Common myeloid progenitor, CD34-positive (primary cell): Measurements from ENCODE around the gene FBN1.

Experiments
- CTCF ChIA-PET: fragments of 350-600 bp; sonication (Branson Sonifier 250); formaldehyde crosslinking; loops from one replicate; lab custom pipeline; 2021; ENCODE audit warnings: antibody characterized with exemption; lab: Charles Lee
- POLR2A ChIA-PET: fragments of 350-600 bp; sonication (Branson Sonifier 250); formaldehyde crosslinking; loops from one replicate; lab custom pipeline; 2021; ENCODE audit warnings: antibody characterized with exemption; lab: Charles Lee
- DNase-seq, 3 donors: peaks; one replicate each; pipeline versions ENCODE4 v3.0.0 to v3.0.0-alpha.2; 2013
- H3K27ac ChIP-seq, 2 experiments: 1 replicate in 1 of 2; 2 replicates in 1 of 2; pipeline ENCODE4 v1.7.0; 2013; ENCODE audit warnings: inconsistent platforms in 2 of 2, low read length in 2 of 2, mild to moderate bottlenecking in 2 of 2, low read depth in 1 of 2, moderate library complexity in 1 of 2; ENCODE audit not compliant: severe bottlenecking in 2 of 2, insufficient read depth in 1 of 2, poor library complexity in 1 of 2
- H3K27me3 ChIP-seq, 5 experiments: replicated peaks in 2 of 5; 1 replicate in 3 of 5; 2 replicates in 2 of 5; pipeline versions ENCODE4 v1.6.1 to v1.7.0; 2013; ENCODE audit warnings: low read length in 4 of 5, mild to moderate bottlenecking in 2 of 5, moderate library complexity in 2 of 5, inconsistent platforms in 1 of 5; ENCODE audit not compliant: insufficient read depth in 5 of 5, control insufficient read depth in 4 of 5
- H3K36me3 ChIP-seq, 4 experiments: 1 replicate in 2 of 4; 2 replicates in 2 of 4; pipeline versions ENCODE4 v1.6.1 to v1.7.0; 2013; ENCODE audit warnings: low read length in 3 of 4, control low read depth in 1 of 4, mild to moderate bottlenecking in 1 of 4; ENCODE audit not compliant: control insufficient read depth in 4 of 4, insufficient read depth in 4 of 4
- H3K4me1 ChIP-seq, 4 experiments: 1 replicate in 3 of 4; 2 replicates in 1 of 4; pipeline versions ENCODE4 v1.6.1 to v1.7.1; 2013; ENCODE audit warnings: low read length in 3 of 4, mild to moderate bottlenecking in 3 of 4, control low read depth in 1 of 4, inconsistent platforms in 1 of 4, moderate library complexity in 1 of 4; ENCODE audit not compliant: control insufficient read depth in 4 of 4, insufficient read depth in 4 of 4; ENCODE audit errors: control extremely low read depth in 1 of 4
- H3K4me3 ChIP-seq, 7 experiments: 1 replicate in 4 of 7; 2 replicates in 3 of 7; pipeline versions ENCODE4 v1.5.1 to v1.7.0; 2013; ENCODE audit warnings: mild to moderate bottlenecking in 7 of 7, low read length in 6 of 7, moderate library complexity in 6 of 7, inconsistent platforms in 2 of 7, low read depth in 2 of 7, control low read depth in 1 of 7; ENCODE audit not compliant: insufficient read depth in 4 of 7, control insufficient read depth in 1 of 7; ENCODE audit errors: extremely low read depth in 1 of 7
- H3K9me3 ChIP-seq, 5 experiments: 1 replicate in 4 of 5; 2 replicates in 1 of 5; pipeline versions ENCODE4 v1.6.1 to v1.7.1; 2013; ENCODE audit warnings: low read length in 4 of 5, mild to moderate bottlenecking in 2 of 5, inconsistent platforms in 1 of 5, low read depth in 1 of 5, moderate library complexity in 1 of 5; ENCODE audit not compliant: control insufficient read depth in 4 of 5, insufficient read depth in 2 of 5; ENCODE audit errors: control extremely low read depth in 1 of 5
- WGBS: methylation state at CpG from one replicate; pipeline ENCODE4 v1.1.5; 2013; ENCODE audit not compliant: insufficient coverage; 5-methylcytosine and 5-hydroxymethylcytosine counted together

Gene FBN1

DNA sequence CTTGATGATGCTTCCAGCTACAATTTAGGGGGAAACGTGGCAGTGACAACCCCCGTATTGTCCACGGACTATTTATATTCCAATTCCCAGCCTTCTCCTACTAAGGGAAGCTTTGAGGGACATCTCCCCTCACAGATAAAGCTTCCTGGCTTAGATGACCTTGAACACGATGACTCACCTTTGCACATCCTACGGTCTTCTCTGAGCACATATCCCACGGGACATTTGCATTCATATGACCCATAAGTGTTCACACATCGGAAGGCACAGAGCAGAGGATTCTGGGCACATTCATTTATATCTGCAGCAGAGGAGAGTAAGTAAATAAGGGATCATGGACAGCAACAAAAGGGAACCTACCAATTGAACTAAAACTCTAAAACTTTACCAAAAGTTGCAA is 212.8 kb downstream of the FBN1 start:
- DNase-seq = no peak
- Histone ChIP-seq H3K9me3 (no peaks in the 10 kb centered on the region), H3K27me3 (no peaks in the 10 kb centered on the region), H3K4me1 (no peaks in the 10 kb centered on the region), H3K4me3 (no peak overlapping the region), H3K27ac (no peak overlapping the region), H3K36me3 (peaks cover 0 to 29% (median 12%) of the 10 kb centered on the region in 4 experiments)
- POLR2A ChIA-PET = no interaction called here
- 98% methylated on average over 5 of the region's 7 CpGs for WGBS
- CTCF ChIA-PET = interaction anchor here (1.2 kb wide), 1 partner anchor 74 kb away, joined by 3 read pairs; no protein-coding TSS in a partner anchor

DNA sequence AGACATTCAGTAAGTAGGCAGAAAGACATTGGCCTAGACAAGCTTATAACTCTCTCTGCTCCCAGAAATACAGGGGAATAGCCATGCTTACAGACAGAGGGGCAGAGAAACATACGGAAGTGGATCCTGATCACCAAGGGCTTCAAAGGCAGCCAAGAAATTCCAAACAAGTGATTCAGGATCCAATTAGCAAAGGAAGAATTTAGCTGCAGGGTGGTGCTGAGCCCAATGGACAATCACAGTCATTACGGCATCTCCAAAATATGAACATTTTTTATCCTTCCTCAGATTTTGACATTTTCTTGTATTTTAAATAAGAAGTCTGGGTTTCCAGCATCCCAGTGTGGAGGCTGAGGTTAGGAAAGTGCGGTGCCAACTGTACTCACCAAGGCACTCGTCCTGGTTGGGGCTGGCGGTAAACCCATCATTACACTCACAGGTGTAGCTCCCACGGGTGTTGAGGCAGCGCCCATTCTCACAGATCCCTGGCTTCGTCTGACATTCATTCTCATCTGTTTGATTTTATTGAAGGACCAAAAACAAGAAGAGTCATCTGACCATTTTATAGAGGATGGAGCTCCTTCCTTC is 217.5 kb downstream of the FBN1 start:
- Histone ChIP-seq H3K27me3 (no peaks in the 10 kb centered on the region), H3K36me3 (peaks cover 0 to 32% (median 17%) of the 10 kb centered on the region in 4 experiments), H3K4me3 (no peak overlapping the region), H3K4me1 (no peaks in the 10 kb centered on the region), H3K9me3 (no peaks in the 10 kb centered on the region), H3K27ac (no peak overlapping the region)
- POLR2A ChIA-PET = interaction anchor here (0.6 kb wide), 1 partner anchor 50 kb away, joined by 3 read pairs; no protein-coding TSS in a partner anchor
- WGBS = 82% methylated on average over 7 of the region's 8 CpGs
- DNase-seq = no peak
- CTCF ChIA-PET = interaction anchor here (1.3 kb wide), 1 partner anchor 9 kb away, joined by 3 read pairs; no protein-coding TSS in a partner anchor

DNA sequence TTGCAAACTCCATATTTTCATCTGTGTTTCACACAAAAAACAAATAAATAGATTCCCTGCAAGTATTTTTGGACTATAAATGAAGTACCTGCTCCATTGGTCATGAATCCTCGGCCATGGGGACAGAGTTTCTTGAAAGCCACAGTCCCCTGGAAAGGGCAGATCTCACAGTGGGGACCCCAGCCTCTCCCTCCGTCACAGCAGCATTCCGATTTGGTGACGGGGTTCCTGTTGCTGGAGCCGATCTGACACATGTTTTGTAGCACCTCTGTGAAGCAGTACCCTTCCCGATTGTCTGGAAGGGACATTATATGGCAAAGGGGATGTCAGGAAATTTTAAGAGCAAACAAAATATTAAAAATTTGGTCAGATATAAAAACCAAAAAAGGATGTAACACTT is 218.0 kb downstream of the FBN1 start:
- Histone ChIP-seq H3K27me3 (no peaks in the 10 kb centered on the region), H3K27ac (no peak overlapping the region), H3K36me3 (peaks cover 0 to 30% (median 15%) of the 10 kb centered on the region in 4 experiments), H3K9me3 (no peaks in the 10 kb centered on the region), H3K4me1 (no peaks in the 10 kb centered on the region), H3K4me3 (no peak overlapping the region)
- CTCF ChIA-PET = no interaction called here
- POLR2A ChIA-PET = no interaction called here
- no peak for DNase-seq
- 96% methylated on average over 5 of the region's 6 CpGs for WGBS

DNA sequence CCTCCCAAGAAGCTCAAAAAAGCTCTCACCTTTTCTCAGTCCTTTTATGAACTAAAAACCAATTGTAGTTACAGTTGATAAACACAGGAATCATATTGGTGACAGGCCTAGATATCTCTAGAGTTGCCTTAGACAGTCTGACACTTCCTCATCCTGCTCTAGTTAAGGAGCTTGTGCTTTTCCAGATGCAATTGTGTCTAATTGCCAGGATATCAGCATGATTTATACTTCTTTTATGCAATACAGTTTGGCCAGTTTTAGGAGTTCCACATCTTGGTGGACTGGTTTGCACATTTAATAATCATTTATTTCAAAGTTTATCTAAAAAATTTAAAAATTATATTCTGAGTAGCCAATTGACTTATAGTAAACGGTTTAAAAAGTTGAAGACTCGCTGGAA is 218.6 kb downstream of the FBN1 start:
- no peaks in the 10 kb centered on the region for H3K9me3 ChIP-seq
- no peak overlapping the region for H3K27ac ChIP-seq
- ChIA-PET POLR2A (interaction anchor here (0.6 kb wide), 1 partner anchor 80 kb away, joined by 3 read pairs; no protein-coding TSS in a partner anchor), CTCF (no interaction called here)
- no peak overlapping the region for H3K4me3 ChIP-seq
- H3K4me1 ChIP-seq = no peaks in the 10 kb centered on the region
- no peaks in the 10 kb centered on the region for H3K27me3 ChIP-seq
- DNase-seq = no peak
- peaks cover 0 to 28% (median 14%) of the 10 kb centered on the region in 4 experiments for H3K36me3 ChIP-seq
- WGBS = 100% methylated on average over 2 of the region's 2 CpGs

DNA sequence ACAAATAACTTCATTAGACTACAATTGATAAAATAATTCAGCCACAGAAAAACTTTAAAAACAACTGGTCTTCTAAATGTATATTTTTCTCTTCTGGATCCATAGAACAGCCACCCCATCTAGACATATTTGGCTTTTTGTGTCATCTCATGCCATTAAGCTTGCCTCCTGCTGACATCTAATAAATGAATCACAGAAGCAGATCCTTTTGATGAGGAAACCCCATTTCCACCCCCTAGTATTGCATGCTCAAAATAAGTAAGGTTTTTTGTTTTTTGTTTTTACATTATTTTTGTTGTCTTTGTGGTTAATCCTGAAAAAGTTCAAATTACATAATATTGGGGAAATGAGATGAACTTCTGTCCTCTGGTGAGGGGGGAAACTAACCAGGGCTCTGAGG is 219.5 kb downstream of the FBN1 start:
- CTCF ChIA-PET = no interaction called here
- no peaks in the 10 kb centered on the region for H3K4me1 ChIP-seq
- DNase-seq = no peak
- no peaks in the 10 kb centered on the region for H3K9me3 ChIP-seq
- H3K36me3 ChIP-seq = peaks cover 0 to 34% (median 14%) of the 10 kb centered on the region in 4 experiments
- H3K27ac ChIP-seq = no peak overlapping the region
- H3K27me3 ChIP-seq = no peaks in the 10 kb centered on the region
- H3K4me3 ChIP-seq = no peak overlapping the region
- POLR2A ChIA-PET = no interaction called here

DNA sequence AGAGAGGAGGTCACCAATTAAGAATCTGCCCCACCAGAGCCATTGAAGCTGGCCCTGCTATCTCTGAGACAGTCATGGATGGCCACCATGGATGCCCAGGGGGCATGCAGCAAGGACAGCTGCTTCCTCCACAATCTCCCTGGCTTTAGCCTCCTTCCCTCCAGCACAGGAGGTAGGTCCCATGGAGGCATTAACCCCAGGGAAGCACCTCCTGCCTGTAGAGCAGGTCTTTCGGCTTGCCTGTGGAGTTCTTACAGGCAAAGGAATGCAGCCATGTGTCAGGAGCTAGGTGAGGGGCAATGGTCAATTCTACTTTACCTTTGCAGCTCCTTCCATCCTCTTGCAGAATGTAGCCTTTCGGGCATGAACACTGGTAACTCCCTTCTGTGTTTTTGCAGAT is 220.5 kb downstream of the FBN1 start:
- DNase-seq = no peak
- ChIA-PET CTCF (interaction anchor here (1.4 kb wide), 1 partner anchor 12 kb away, joined by 3 read pairs; no protein-coding TSS in a partner anchor), POLR2A (no interaction called here)
- Histone ChIP-seq H3K36me3 (peaks cover 0 to 36% (median 12%) of the 10 kb centered on the region in 4 experiments), H3K27ac (no peak overlapping the region), H3K4me3 (no peak overlapping the region), H3K9me3 (no peaks in the 10 kb centered on the region), H3K4me1 (no peaks in the 10 kb centered on the region), H3K27me3 (no peaks in the 10 kb centered on the region)
- 100% methylated on average over 1 of the region's 2 CpGs for WGBS

DNA sequence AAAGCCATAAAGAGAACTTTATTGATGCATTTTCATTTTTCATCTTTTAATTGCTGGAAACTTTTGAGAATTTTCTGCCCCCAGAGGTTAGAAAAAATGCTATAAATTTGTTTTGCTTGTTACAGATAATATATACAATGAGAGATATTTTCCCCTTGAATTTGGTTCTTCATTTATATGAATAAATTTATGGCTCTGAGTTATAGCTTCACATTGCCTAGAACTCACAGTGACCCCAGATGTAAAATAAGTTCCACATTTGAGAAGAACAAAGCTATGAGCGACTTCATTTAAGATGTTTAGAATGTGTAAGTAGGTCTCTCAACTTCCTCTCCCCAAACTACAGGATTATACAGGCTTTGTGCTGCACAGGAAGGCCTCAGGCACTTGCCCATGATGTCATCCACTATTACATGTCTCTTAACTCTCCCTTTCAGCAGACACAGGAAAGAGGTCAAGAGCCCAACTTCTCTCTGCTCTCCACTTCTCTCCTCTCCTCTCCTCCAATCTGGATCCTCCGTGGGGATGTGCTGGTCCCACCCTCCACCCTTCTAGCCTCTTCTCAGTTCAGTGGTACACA is 221.5 kb downstream of the FBN1 start:
- DNase-seq = no peak
- Histone ChIP-seq H3K27ac (no peak overlapping the region), H3K27me3 (no peaks in the 10 kb centered on the region), H3K4me3 (no peak overlapping the region), H3K4me1 (no peaks in the 10 kb centered on the region), H3K9me3 (no peaks in the 10 kb centered on the region), H3K36me3 (peaks cover 0 to 39% (median 15%) of the 10 kb centered on the region in 4 experiments)
- no CpG with 5 or more reads among the region's 2 CpGs for WGBS
- ChIA-PET CTCF (interaction anchor here (1.4 kb wide), 1 partner anchor 13 kb away, joined by 3 read pairs; no protein-coding TSS in a partner anchor), POLR2A (no interaction called here)
